H1 (cell line): ENCODE results near the gene RNF157. TPM values are rescaled to one million over a fixed set of nuclear protein-coding genes. Genes with fewer than 3 reads are reported as not detected.

ENCODE experiments used
- CEBPB ChIP-seq: IDR thresholded peaks from 2 replicates; pipeline ENCODE4 v1.6.1; 2012; ENCODE audit warnings: low read depth, low read length
- EGR1 ChIP-seq: IDR thresholded peaks from 2 replicates; pipeline ENCODE4 v1.6.1; 2011; ENCODE audit warnings: low read depth, low read length, borderline replicate concordance
- EZH2 ChIP-seq: fragments of 200-600 bp; sonication (generic); IDR thresholded peaks from 2 replicates; pipeline ENCODE4 v1.7.1; 2012; ENCODE audit warnings: low read depth, mild to moderate bottlenecking, moderate library complexity, low read length, inconsistent platforms; ENCODE audit not compliant: severe bottlenecking
- MAFK ChIP-seq: IDR thresholded peaks from 2 replicates; pipeline ENCODE4 v1.6.1; 2012; ENCODE audit warnings: low read depth, mild to moderate bottlenecking, improper control_type of control experiment, low read length
- RBBP5 ChIP-seq: IDR thresholded peaks from 2 replicates; pipeline ENCODE4 v1.7.1; 2012; ENCODE audit warnings: low read depth, mild to moderate bottlenecking, inconsistent platforms, low read length, moderate library complexity, borderline replicate concordance
- SRF ChIP-seq: IDR thresholded peaks from 2 replicates; pipeline ENCODE4 v1.6.1; 2011; ENCODE audit warnings: mild to moderate bottlenecking, low read depth, low read length, moderate library complexity
- TCF12 ChIP-seq: IDR thresholded peaks from 2 replicates; pipeline ENCODE4 v1.6.1; 2011; ENCODE audit warnings: low read depth, mild to moderate bottlenecking, low read length
- polyA plus RNA-seq, 7 experiments: library from polyadenylated mRNA; depleted of rRNA in 3 of 7; stranded (reverse) in 5 of 7; unstranded in 2 of 7; fragments of >200 nt in 5 of 7; fragments of 200-250 nt in 2 of 7; gene quantifications; 1 replicate in 5 of 7; 2 replicates in 1 of 7; 4 replicates in 1 of 7; pipeline versions ENCODE4 v1.2.1 to v1.2.3, GENCODE V29; 2011 to 2013; ENCODE audit warnings: missing spikeins in 2 of 7, mixed read lengths in 2 of 7
- total RNA-seq: library from RNA; stranded (reverse); fragmentation: NEBNext Ultra II Directional; extraction: Animal tissue kit (Norgen Biotek cat#: 25700); gene quantifications from 2 replicates; pipeline ENCODE4 v1.2.1, GENCODE V29; 2021

Gene RNF157
- total and polyA plus RNA-seq, 2 of the 8 experiments (the other 6 are each of a cell fraction or from before 2014, with no cell fraction given) = 13.4 to 16.7 TPM

DNA sequence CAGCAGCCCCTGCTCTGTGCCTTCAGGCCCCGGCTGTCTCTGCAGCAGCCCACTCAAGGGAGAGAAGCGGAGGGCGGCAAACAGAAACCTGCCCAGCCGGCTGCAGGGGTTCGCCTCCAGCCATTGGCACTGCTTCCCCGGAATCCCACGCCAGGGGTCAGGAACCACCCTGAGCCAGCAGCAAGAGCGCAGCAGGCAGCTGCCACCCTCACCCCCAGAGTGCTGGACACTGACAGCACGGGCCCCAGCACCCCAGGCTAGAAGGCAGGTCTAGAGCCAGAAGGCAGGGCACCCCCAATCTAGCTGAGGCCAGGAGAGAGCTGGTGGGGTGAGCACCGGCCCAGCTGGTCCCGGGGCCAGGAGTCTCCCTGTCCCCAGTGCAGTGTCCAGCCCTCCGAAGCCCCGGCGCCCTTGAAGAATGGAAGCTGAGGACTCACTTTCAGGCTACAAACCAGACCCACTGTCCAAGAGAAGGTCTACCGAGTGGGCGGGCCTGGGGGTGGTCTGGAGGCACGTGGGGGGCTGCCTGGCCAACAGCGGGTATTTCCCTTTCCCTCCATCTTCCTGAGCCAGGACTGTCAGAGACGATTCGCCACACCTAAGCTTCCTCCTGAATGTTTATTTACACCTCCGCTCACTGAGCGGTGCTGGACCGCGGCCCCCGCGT lies 33.3 kb upstream of the RNF157 start (continued):
- no peak for TF ChIP-seq RBBP5
- TF ChIP-seq MAFK = no peak
- no peak for TF ChIP-seq TCF12
- TF ChIP-seq SRF = no peak
- TF ChIP-seq EZH2 = no peak
- TF ChIP-seq CEBPB = no peak
- TF ChIP-seq EGR1 = no peak
